Measurements from ENCODE around the gene ZCWPW1.

DNA sequence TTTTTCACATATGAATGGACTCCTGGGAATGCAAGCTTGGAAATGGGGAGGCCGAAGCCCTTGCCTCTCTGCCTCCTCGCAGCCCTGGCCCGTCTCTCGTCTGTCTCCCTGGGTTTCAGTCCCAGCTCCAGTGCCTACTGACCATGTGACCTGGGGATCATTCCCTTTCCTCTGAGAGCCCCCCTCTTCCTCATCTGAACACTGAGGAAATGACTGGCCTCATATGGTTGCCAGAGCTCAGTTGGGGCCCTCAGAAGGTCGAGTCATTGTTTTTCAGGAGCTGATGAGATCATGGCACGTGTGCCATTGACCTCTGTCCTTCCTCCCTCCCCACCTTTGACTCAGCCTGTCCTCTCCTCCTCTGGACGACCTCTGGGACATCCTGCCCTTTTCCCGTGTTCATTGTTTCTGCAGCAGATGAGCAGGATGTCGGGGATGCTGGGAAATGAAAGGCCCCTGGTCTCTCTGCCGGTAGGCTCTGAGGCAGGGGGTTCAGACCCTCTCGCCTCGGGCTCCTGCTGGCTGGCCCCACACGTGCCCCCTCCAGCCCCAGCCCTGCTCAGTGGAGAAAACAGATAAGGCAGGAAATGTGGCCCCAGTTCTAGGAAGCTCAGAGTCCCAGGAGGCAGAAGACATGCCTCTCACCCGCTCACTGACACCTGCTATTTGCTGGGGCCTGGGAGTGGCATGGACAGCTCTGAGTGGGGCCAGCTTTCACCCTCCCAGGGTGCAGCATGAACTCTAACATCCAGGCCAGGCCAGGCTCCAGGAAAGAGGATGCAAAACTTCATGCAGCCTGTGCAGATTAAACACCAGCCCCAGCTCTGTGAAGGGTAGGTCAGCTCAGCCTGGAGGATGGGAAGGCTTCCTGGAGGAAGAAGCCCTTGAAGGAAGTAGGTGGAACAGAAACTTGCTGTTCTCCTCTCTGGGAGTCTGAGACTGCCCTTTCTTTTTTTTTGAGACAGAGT is 16.1 kb upstream of the ZCWPW1 start:
- TF ChIP-seq, protein P1, sequence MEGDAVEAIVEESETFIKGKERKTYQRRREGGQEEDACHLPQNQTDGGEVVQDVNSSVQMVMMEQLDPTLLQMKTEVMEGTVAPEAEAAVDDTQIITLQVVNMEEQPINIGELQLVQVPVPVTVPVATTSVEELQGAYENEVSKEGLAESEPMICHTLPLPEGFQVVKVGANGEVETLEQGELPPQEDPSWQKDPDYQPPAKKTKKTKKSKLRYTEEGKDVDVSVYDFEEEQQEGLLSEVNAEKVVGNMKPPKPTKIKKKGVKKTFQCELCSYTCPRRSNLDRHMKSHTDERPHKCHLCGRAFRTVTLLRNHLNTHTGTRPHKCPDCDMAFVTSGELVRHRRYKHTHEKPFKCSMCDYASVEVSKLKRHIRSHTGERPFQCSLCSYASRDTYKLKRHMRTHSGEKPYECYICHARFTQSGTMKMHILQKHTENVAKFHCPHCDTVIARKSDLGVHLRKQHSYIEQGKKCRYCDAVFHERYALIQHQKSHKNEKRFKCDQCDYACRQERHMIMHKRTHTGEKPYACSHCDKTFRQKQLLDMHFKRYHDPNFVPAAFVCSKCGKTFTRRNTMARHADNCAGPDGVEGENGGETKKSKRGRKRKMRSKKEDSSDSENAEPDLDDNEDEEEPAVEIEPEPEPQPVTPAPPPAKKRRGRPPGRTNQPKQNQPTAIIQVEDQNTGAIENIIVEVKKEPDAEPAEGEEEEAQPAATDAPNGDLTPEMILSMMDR (conservative IDR thresholded peaks at IDR 0.05; ENCODE audit: low read depth, low read length) = no peak
- no peak for TF ChIP-seq EZH2 (IDR thresholded peaks at IDR 0.05; ENCODE audit: borderline replicate concordance, low read depth, low read length, poor library complexity, severe bottlenecking)

Measured in A673 (cell line).